GM06990 (cell line): ENCODE measurements around the gene FERMT1.

Experiments
- DNase-seq: peaks from one replicate; pipeline ENCODE4 v3.0.0-alpha.2; 2011; ENCODE audit not compliant: insufficient read length; ENCODE audit errors: extremely low read depth
- H3K27me3 ChIP-seq: replicated peaks from 2 replicates; pipeline ENCODE4 v1.6.0; 2011; ENCODE audit warnings: low read length; ENCODE audit not compliant: control insufficient read depth, insufficient read depth
- H3K36me3 ChIP-seq: 2 replicates; pipeline ENCODE4 v1.5.1; 2011; ENCODE audit warnings: low read length; ENCODE audit not compliant: control insufficient read depth, insufficient read depth
- H3K4me3 ChIP-seq: replicated peaks from 2 replicates; pipeline ENCODE4 v1.5.1; 2011; ENCODE audit warnings: low read depth, mild to moderate bottlenecking, control low read depth, low read length
- TF ChIP-seq, protein P1 (sequence below): IDR thresholded peaks from 2 replicates; pipeline ENCODE4 v1.5.1; 2011; ENCODE audit warnings: low read length, control low read depth, mild to moderate bottlenecking, inconsistent platforms; ENCODE audit not compliant: insufficient read depth, poor library complexity, severe bottlenecking

Gene FERMT1

DNA sequence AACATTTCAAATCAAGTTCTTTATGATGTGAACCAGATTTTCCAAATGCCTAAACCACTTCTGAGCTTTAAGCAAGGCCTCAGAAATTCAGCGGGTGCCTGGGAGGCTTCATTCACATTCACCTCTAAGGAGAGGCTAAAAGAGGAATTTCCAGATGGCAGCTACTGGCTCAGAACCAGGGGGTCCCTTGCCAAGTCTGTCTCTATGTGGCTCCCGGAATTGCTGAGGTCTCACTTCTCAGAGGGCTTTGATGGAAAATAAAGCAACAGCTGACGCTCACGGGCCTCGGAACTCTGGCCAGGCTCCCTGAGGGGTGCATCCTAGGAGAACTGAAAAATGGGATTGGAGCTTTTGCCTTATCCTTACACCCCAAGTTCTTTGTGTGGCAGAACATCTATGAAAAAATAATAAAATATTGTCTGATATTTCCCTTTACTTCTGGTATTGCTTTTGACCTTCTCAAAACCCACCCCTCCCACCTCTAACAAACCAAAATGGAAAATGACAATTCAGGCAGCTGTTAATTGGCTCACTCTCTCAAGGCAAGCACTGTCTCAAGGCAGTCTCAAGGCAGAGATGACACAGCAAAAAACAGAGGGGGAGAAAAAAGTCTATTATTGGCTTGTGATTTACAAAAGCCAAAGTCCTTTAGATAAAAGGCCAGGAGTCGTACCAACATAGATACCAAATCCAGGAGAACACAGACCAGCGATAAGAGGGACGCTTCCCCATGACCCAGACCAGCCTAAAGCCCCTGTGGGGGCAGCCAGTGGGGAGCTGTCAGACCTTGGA, 47.2 kb downstream of the FERMT1 start:
- Histone ChIP-seq H3K27me3 (no peaks in the 10 kb centered on the region; the same call in 1 of the 2 replicates), H3K36me3 (no peaks in the 10 kb centered on the region), H3K4me3 (no peak overlapping the region)
- no peak for DNase-seq
- TF ChIP-seq, protein P1, sequence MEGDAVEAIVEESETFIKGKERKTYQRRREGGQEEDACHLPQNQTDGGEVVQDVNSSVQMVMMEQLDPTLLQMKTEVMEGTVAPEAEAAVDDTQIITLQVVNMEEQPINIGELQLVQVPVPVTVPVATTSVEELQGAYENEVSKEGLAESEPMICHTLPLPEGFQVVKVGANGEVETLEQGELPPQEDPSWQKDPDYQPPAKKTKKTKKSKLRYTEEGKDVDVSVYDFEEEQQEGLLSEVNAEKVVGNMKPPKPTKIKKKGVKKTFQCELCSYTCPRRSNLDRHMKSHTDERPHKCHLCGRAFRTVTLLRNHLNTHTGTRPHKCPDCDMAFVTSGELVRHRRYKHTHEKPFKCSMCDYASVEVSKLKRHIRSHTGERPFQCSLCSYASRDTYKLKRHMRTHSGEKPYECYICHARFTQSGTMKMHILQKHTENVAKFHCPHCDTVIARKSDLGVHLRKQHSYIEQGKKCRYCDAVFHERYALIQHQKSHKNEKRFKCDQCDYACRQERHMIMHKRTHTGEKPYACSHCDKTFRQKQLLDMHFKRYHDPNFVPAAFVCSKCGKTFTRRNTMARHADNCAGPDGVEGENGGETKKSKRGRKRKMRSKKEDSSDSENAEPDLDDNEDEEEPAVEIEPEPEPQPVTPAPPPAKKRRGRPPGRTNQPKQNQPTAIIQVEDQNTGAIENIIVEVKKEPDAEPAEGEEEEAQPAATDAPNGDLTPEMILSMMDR: no peak

- TF ChIP-seq, protein P1: no peak
- no peak for DNase-seq
- Histone ChIP-seq H3K27me3 (no peaks in the 10 kb centered on the region; the same call in none of the 2 replicates), H3K4me3 (no peak overlapping the region), H3K36me3 (no peaks in the 10 kb centered on the region)
These were observed 48.0 kb downstream of the FERMT1 start for GRCh38 chr20:6074784-6075183.

DNA sequence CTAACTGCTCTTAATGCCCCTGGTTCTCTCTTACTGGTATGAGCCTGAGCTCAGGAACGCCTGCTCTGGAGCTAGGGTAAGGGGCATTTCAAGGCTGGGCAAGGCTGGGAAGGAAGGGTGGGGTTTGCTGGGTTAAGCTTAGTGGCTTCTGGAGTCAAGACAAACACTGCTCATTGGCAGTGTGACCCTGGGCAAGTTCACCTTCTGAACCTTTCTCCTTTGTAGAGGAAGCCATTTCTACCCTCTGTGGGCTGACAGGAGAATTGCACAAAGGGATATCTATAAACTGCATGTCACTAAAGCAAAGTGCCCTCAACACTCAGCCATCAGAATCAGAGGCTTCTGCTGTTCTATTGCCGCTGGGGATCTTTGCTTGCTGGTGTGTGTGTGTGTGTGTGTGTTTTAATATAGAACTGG, 48.7 kb downstream of the FERMT1 start:
- TF ChIP-seq, protein P1: peak; percentile 37
- DNase-seq: no peak
- Histone ChIP-seq H3K4me3 (no peak overlapping the region), H3K27me3 (no peaks in the 10 kb centered on the region; the same call in none of the 2 replicates), H3K36me3 (no peaks in the 10 kb centered on the region)

GRCh38 chr20:6070829-6071695, 51.8 kb downstream of the FERMT1 start:
- Histone ChIP-seq H3K4me3 (no peak overlapping the region), H3K36me3 (no peaks in the 10 kb centered on the region), H3K27me3 (no peaks in the 10 kb centered on the region; the same call in none of the 2 replicates)
- DNase-seq: no peak
- TF ChIP-seq, protein P1: no peak

DNA sequence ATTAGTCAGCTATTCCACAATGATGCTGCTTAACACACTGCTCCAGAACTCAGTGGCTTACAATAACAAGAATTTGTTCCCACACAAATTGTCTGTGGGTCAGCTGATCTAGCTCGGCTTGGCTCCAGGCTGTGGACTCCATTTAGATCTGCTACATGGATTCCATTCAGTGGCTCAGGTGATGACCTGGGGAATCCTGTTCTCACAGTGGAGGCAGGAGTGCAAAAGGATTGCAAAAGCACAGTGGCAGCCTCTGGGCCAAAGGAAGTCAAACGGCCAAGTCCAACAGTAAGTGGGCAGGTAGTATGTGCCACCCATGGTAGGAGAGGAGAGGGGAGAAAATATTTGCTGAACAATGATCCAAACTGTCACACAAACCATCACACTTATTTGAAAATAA, 53.2 kb downstream of the FERMT1 start:
- DNase-seq: no peak
- Histone ChIP-seq H3K4me3 (no peak overlapping the region), H3K27me3 (no peaks in the 10 kb centered on the region; the same call in none of the 2 replicates), H3K36me3 (no peaks in the 10 kb centered on the region)
- TF ChIP-seq, protein P1: no peak
